ENCODE measurements around the gene IL10RB.

Gene IL10RB

GRCh38 chr21:33257094-33257803 lies 8.9 kb upstream of the IL10RB start:
- TF ChIP-seq CTCF (IDR thresholded peaks at IDR 0.05; ENCODE audit: low read depth, low read length, missing control alignments): no peak
- no peak overlapping the region for H3K4me3 ChIP-seq (replicated peaks; ENCODE audit: low read depth, low read length)
- DNase-seq (ENCODE audit: extremely low read depth, low read depth): no peak

- no peak overlapping the region for H3K4me3 ChIP-seq (replicated peaks; ENCODE audit: low read depth, low read length)
- no peak for TF ChIP-seq CTCF (IDR thresholded peaks at IDR 0.05; ENCODE audit: low read depth, low read length, missing control alignments)
- DNase-seq (ENCODE audit: extremely low read depth, low read depth): no peak
Measured at GRCh38 chr21:33258475-33258874, 7.7 kb upstream of the IL10RB start.

- DNase-seq (ENCODE audit: extremely low read depth, low read depth): no peak
- no peak for TF ChIP-seq CTCF (IDR thresholded peaks at IDR 0.05; ENCODE audit: low read depth, low read length, missing control alignments)
- H3K4me3 ChIP-seq (replicated peaks; ENCODE audit: low read depth, low read length): no peak overlapping the region
Measured at GRCh38 chr21:33259428-33259827, 6.7 kb upstream of the IL10RB start.

GRCh38 chr21:33259995-33260394 lies 6.2 kb upstream of the IL10RB start:
- no peak overlapping the region for H3K4me3 ChIP-seq (replicated peaks; ENCODE audit: low read depth, low read length)
- DNase-seq (ENCODE audit: extremely low read depth, low read depth): no peak
- TF ChIP-seq CTCF (IDR thresholded peaks at IDR 0.05; ENCODE audit: low read depth, low read length, missing control alignments): no peak

GRCh38 chr21:33261635-33262034 lies 4.5 kb upstream of the IL10RB start:
- no peak for DNase-seq (ENCODE audit: extremely low read depth, low read depth)
- no peak overlapping the region for H3K4me3 ChIP-seq (replicated peaks; ENCODE audit: low read depth, low read length)
- TF ChIP-seq CTCF (IDR thresholded peaks at IDR 0.05; ENCODE audit: low read depth, low read length, missing control alignments): no peak

GRCh38 chr21:33262921-33263320 lies 3.2 kb upstream of the IL10RB start:
- no peak overlapping the region for H3K4me3 ChIP-seq (replicated peaks; ENCODE audit: low read depth, low read length)
- no peak for TF ChIP-seq CTCF (IDR thresholded peaks at IDR 0.05; ENCODE audit: low read depth, low read length, missing control alignments)
- no peak for DNase-seq (ENCODE audit: extremely low read depth, low read depth)

- no peak for DNase-seq (ENCODE audit: extremely low read depth, low read depth)
- no peak overlapping the region for H3K4me3 ChIP-seq (replicated peaks; ENCODE audit: low read depth, low read length)
- no peak for TF ChIP-seq CTCF (IDR thresholded peaks at IDR 0.05; ENCODE audit: low read depth, low read length, missing control alignments)
Measured at GRCh38 chr21:33264561-33264960, 1.6 kb upstream of the IL10RB start.
